GM23338 (cell line): ENCODE results near the gene PSMD2. TPM values are rescaled to one million over a fixed set of nuclear protein-coding genes. Genes with fewer than 3 reads are reported as not detected.

Experiments
- ATAC-seq: fragments of 200-7000 bp; cut with Tn5 transposase; 3 replicates; pipeline ENCODE4 v1.9.1; 2020
- DNase-seq: peaks from one replicate; pipeline ENCODE4 v3.0.0-alpha.2; 2015; ENCODE audit warnings: low spot score
- H2AFZ ChIP-seq: fragments of 200-600 bp; sonication (generic); 2 replicates; pipeline ENCODE4 v1.8.0; 2016; ENCODE audit warnings: antibody characterized with exemption, mild to moderate bottlenecking, moderate library complexity
- H3F3A ChIP-seq: fragments of 200-600 bp; sonication (generic); replicated peaks from 2 replicates; pipeline ENCODE4 v1.8.0; 2017; ENCODE audit warnings: antibody characterized with exemption, mixed run types, low read depth
- H3K27ac ChIP-seq: fragments of 200-600 bp; sonication (generic); 2 replicates; pipeline ENCODE4 v1.6.1; 2016; ENCODE audit warnings: low read depth
- H3K27me3 ChIP-seq: fragments of 200-600 bp; sonication (generic); 2 replicates; pipeline ENCODE4 v1.8.0; 2016; ENCODE audit warnings: mild to moderate bottlenecking, mixed run types, moderate library complexity; ENCODE audit not compliant: insufficient read depth
- H3K36me3 ChIP-seq: fragments of 200-600 bp; sonication (generic); 2 replicates; pipeline ENCODE4 v1.8.0; 2016; ENCODE audit warnings: mild to moderate bottlenecking; ENCODE audit not compliant: insufficient read depth
- H3K4me1 ChIP-seq: fragments of 200-600 bp; sonication (generic); 2 replicates; pipeline ENCODE4 v1.8.0; 2016; ENCODE audit warnings: mild to moderate bottlenecking, moderate library complexity; ENCODE audit not compliant: insufficient read depth
- H3K4me2 ChIP-seq: fragments of 200-600 bp; sonication (generic); 2 replicates; pipeline ENCODE4 v1.7.1; 2017; ENCODE audit warnings: mixed run types
- H3K4me3 ChIP-seq: fragments of 200-600 bp; sonication (generic); 2 replicates; pipeline ENCODE4 v1.6.1; 2016; ENCODE audit warnings: mixed run types
- H3K79me2 ChIP-seq: fragments of 200-600 bp; sonication (generic); replicated peaks from 2 replicates; pipeline ENCODE4 v1.8.0; 2017; ENCODE audit warnings: mild to moderate bottlenecking; ENCODE audit not compliant: insufficient read depth
- H3K9me2 ChIP-seq: fragments of 200-600 bp; sonication (generic); 2 replicates; pipeline ENCODE4 v1.8.0; 2017; ENCODE audit not compliant: insufficient read depth
- H4K20me1 ChIP-seq: fragments of 200-600 bp; sonication (generic); replicated peaks from 2 replicates; pipeline ENCODE4 v1.8.0; 2017; ENCODE audit warnings: mild to moderate bottlenecking; ENCODE audit not compliant: insufficient read depth
- H3K27ac Mint-ChIP-seq: 2 replicates; pipeline ENCODE4 v1.8.0; 2020; ENCODE audit warnings: inconsistent platforms, mild to moderate bottlenecking, moderate library complexity, mixed read lengths
- H3K27me3 Mint-ChIP-seq: 3 replicates; pipeline ENCODE4 v1.8.0; 2022; ENCODE audit warnings: low read depth, mild to moderate bottlenecking, moderate library complexity, mixed read lengths, inconsistent platforms; ENCODE audit not compliant: insufficient read depth, poor library complexity
- H3K36me3 Mint-ChIP-seq: 3 replicates; pipeline ENCODE4 v1.8.0; 2021; ENCODE audit warnings: low read depth, mild to moderate bottlenecking, inconsistent platforms, moderate library complexity, mixed read lengths
- H3K4me1 Mint-ChIP-seq: 3 replicates; pipeline ENCODE4 v1.8.0; 2020; ENCODE audit warnings: mild to moderate bottlenecking, inconsistent platforms, mixed read lengths
- H3K4me3 Mint-ChIP-seq: 3 replicates; pipeline ENCODE4 v1.8.0; 2021; ENCODE audit warnings: moderate library complexity, mild to moderate bottlenecking, inconsistent platforms, mixed read lengths
- H3K9me3 Mint-ChIP-seq: 3 replicates; pipeline ENCODE4 v1.8.0; 2020; ENCODE audit warnings: moderate library complexity, mild to moderate bottlenecking, inconsistent platforms, mixed read lengths
- CTCF ChIP-seq, 2 experiments: fragments of 200-600 bp in 1 of 2; sonication (generic) in 1 of 2; conservative IDR thresholded peaks; 2 replicates each; pipeline versions ENCODE4 v1.5.1 to v1.6.1; 2016 to 2017; ENCODE audit warnings: antibody characterized with exemption in 2 of 2, low read depth in 2 of 2, mild to moderate bottlenecking in 2 of 2, moderate library complexity in 1 of 2
- ETS1 ChIP-seq: IDR thresholded peaks from 2 replicates; pipeline ENCODE4 v1.6.1; 2016; ENCODE audit warnings: antibody characterized with exemption
- EZH2phosphoT487 ChIP-seq: fragments of 200-600 bp; sonication (generic); IDR thresholded peaks from one replicate; pipeline ENCODE4 v1.8.1; 2018; ENCODE audit warnings: antibody characterized with exemption; ENCODE audit not compliant: unreplicated experiment
- POLR2AphosphoS5 ChIP-seq: IDR thresholded peaks from 2 replicates; pipeline ENCODE4 v1.6.1; 2016; ENCODE audit warnings: antibody characterized with exemption, low read depth
- STAT1 ChIP-seq: IDR thresholded peaks from one replicate; pipeline ENCODE4 v1.6.1; 2016; ENCODE audit warnings: antibody characterized with exemption; ENCODE audit not compliant: unreplicated experiment
- ZNF114 ChIP-seq: fragments of 250-450 bp; sonication (Bioruptor Pico); IDR thresholded peaks from 2 replicates; pipeline ENCODE4 v1.5.0; 2020; ENCODE audit warnings: mild to moderate bottlenecking, moderate library complexity
- ZNF462 ChIP-seq: fragments of 250-450 bp; sonication (Bioruptor Pico); IDR thresholded peaks from 2 replicates; pipeline ENCODE4 v1.5.0; 2020; ENCODE audit warnings: mild to moderate bottlenecking, moderate library complexity
- polyA plus RNA-seq: library from polyadenylated mRNA; unstranded; fragments of >200 nt; fragmentation: Nextera tagmentation; extraction: Ambion mirVana; gene quantifications from 2 replicates; pipeline ENCODE4 v1.2.1, GENCODE V29; 2016
- total RNA-seq: library from RNA; depleted of rRNA; stranded (reverse); fragments of >200 nt; shearing (Covaris generic); gene quantifications from 2 replicates; pipeline ENCODE4 v1.2.3, GENCODE V29; 2014

The PSMD2 gene
- total and polyA plus RNA-seq, 2 experiments from 2014 or later = 117 to 507 TPM

- no peak overlapping the region for H2AFZ ChIP-seq
- no peak overlapping the region for H3K4me2 ChIP-seq
- no peak overlapping the region for H3K27ac ChIP-seq
- DNase-seq (peak; percentile 91), ATAC-seq (peak; percentile 78)
- H3K4me1 Mint-ChIP-seq = peaks cover 7% of the 10 kb centered on the region; the same call in 1 of the 3 replicates
- H3K27me3 Mint-ChIP-seq = peaks cover 8% of the 10 kb centered on the region
- H3K79me2 ChIP-seq = no peaks in the 10 kb centered on the region
- no peaks in the 10 kb centered on the region for H3K4me1 ChIP-seq
- TF ChIP-seq STAT1 (no peak), CTCF (conservative IDR thresholded peaks at IDR 0.05; ENCODE audit: low read depth in 2 of 2) (peak; percentile 82 to 88), ETS1 (no peak), POLR2AphosphoS5 (no peak), ZNF462 (CRISPR knock-in tag) (0 out of 2 replicates have a peak, but pooled peaks have one; percentile 18), ZNF114 (CRISPR knock-in tag) (no peak), EZH2phosphoT487 (no peak)
- no peaks in the 10 kb centered on the region for H3K36me3 ChIP-seq
- H3K9me3 Mint-ChIP-seq = no peaks in the 10 kb centered on the region
- H3K36me3 Mint-ChIP-seq = no peaks in the 10 kb centered on the region
- H3K27me3 ChIP-seq = no peaks in the 10 kb centered on the region
- H3K4me3 Mint-ChIP-seq = no peak overlapping the region
- no peaks in the 10 kb centered on the region for H3F3A ChIP-seq
- H3K4me3 ChIP-seq = no peak overlapping the region
- no peaks in the 10 kb centered on the region for H4K20me1 ChIP-seq
- H3K27ac Mint-ChIP-seq = no peak overlapping the region
- no peaks in the 10 kb centered on the region for H3K9me2 ChIP-seq
Measured at GRCh38 chr3:184289426-184289938, 9.6 kb upstream of the PSMD2 start.
